GM21390 (cell line): ENCODE results near the gene ZNF14.
"Not testable (repeated sequence)": the region's sequence is repeated elsewhere in the genome, so short reads cannot be mapped to it uniquely, and the experiment has no call there.

Source experiments
- ATAC-seq: cut with Tn5 transposase; IDR thresholded peaks from one replicate; pipeline ENCODE4 v1.9.1; 2021; ENCODE audit not compliant: unreplicated experiment

The ZNF14 gene

GRCh38 chr19:19747357-19748220 is 14.7 kb upstream of the ZNF14 start:
- no peak for ATAC-seq

- no peak for ATAC-seq
These were observed 13.6 kb upstream of the ZNF14 start for GRCh38 chr19:19746286-19747213.

- no peak for ATAC-seq
These were observed 12.8 kb upstream of the ZNF14 start for GRCh38 chr19:19745496-19746285.

- ATAC-seq: no peak
These were observed 11.7 kb upstream of the ZNF14 start for GRCh38 chr19:19744641-19745040.

GRCh38 chr19:19743921-19744320 is 11.0 kb upstream of the ZNF14 start:
- ATAC-seq: not testable (repeated sequence)

- ATAC-seq: no peak
These were observed 10.3 kb upstream of the ZNF14 start for GRCh38 chr19:19743176-19743575.

- no peak for ATAC-seq
These were observed 9.9 kb upstream of the ZNF14 start for GRCh38 chr19:19742773-19743172.

GRCh38 chr19:19741184-19741583 is 8.3 kb upstream of the ZNF14 start:
- ATAC-seq: no peak

- ATAC-seq: no peak
These were observed 7.8 kb upstream of the ZNF14 start for GRCh38 chr19:19740755-19741154.

GRCh38 chr19:19738564-19738963 is 5.7 kb upstream of the ZNF14 start:
- no peak for ATAC-seq

GRCh38 chr19:19737559-19738332 is 4.8 kb upstream of the ZNF14 start:
- ATAC-seq: no peak

- no peak for ATAC-seq
These were observed 11.0 kb downstream of the ZNF14 start for GRCh38 chr19:19721896-19722295.

GRCh38 chr19:19719798-19720197 is 13.1 kb downstream of the ZNF14 start:
- ATAC-seq: no peak

GRCh38 chr19:19711934-19712828 is 20.7 kb downstream of the ZNF14 start:
- no peak for ATAC-seq

GRCh38 chr19:19711306-19711933 is 21.5 kb downstream of the ZNF14 start:
- ATAC-seq: no peak

GRCh38 chr19:19710506-19710905 is 22.4 kb downstream of the ZNF14 start:
- no peak for ATAC-seq

- no peak for ATAC-seq
These were observed 28.1 kb downstream of the ZNF14 start for GRCh38 chr19:19704836-19705235.

- ATAC-seq: not testable (repeated sequence)
These were observed 32.4 kb downstream of the ZNF14 start for GRCh38 chr19:19700493-19700892.

- no peak for ATAC-seq
These were observed 35.3 kb downstream of the ZNF14 start for GRCh38 chr19:19697589-19697988.
